ENCODE results near the gene KCNK1. TPM values are rescaled to one million over a fixed set of nuclear protein-coding genes. Genes with fewer than 3 reads are reported as not detected.

Gene KCNK1
- total RNA-seq, 1 experiment from 2014 or later, result 24.3 TPM

DNA sequence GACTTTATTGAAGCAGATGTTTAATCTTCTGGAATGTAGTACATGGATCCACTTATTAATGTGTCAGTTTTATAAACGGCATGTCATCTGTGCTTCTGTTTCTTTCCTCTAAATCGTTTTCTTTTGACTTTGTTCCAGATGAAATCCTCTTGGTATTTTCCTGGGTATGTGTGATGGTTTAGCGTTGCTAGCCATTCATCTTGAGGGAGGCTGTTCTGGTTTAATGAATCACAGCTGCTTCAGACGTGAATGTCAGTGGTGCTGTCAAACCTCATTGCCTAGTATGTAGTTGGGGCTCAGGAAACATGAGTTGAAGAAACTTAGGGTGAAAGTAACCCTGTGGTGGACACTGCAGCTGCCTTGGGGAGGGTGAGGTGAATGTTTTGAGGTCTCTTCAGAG is 33.2 kb downstream of the KCNK1 start:
- ChIA-PET CTCF (interaction anchor here (0.6 to 0.7 kb wide), 2 partner anchors 145 to 149 kb away, joined by 3 read pairs; no protein-coding TSS in a partner anchor), POLR2A (interaction anchor here (0.8 to 1.3 kb wide), 3 partner anchors 13 to 16 kb away, joined by 3 to 4 read pairs (median 3); no protein-coding TSS in a partner anchor)
- intact Hi-C loops (cut with micrococcal nuclease), result no loop called here
- Mint-ChIP-seq H3K9me3 (ENCODE audit: unreplicated experiment) (no peaks in the 10 kb centered on the region), H3K27ac (ENCODE audit: low read depth, unreplicated experiment) (no peak overlapping the region), H3K36me3 (ENCODE audit: insufficient read depth, unreplicated experiment) (peaks cover 1% of the 10 kb centered on the region), H3K27me3 (ENCODE audit: insufficient read depth, unreplicated experiment) (no peaks in the 10 kb centered on the region), H3K4me1 (ENCODE audit: insufficient read depth, unreplicated experiment) (peaks cover 5% of the 10 kb centered on the region), H3K4me3 (ENCODE audit: unreplicated experiment) (no peak overlapping the region)
- no peak for DNase-seq (ENCODE audit: unreplicated experiment)
- TF ChIP-seq, protein P1, sequence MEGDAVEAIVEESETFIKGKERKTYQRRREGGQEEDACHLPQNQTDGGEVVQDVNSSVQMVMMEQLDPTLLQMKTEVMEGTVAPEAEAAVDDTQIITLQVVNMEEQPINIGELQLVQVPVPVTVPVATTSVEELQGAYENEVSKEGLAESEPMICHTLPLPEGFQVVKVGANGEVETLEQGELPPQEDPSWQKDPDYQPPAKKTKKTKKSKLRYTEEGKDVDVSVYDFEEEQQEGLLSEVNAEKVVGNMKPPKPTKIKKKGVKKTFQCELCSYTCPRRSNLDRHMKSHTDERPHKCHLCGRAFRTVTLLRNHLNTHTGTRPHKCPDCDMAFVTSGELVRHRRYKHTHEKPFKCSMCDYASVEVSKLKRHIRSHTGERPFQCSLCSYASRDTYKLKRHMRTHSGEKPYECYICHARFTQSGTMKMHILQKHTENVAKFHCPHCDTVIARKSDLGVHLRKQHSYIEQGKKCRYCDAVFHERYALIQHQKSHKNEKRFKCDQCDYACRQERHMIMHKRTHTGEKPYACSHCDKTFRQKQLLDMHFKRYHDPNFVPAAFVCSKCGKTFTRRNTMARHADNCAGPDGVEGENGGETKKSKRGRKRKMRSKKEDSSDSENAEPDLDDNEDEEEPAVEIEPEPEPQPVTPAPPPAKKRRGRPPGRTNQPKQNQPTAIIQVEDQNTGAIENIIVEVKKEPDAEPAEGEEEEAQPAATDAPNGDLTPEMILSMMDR (IDR thresholded peaks at IDR 0.05; ENCODE audit: unreplicated experiment), result no peak
- no TSS peak for BruUV-seq (replicated peaks)

DNA sequence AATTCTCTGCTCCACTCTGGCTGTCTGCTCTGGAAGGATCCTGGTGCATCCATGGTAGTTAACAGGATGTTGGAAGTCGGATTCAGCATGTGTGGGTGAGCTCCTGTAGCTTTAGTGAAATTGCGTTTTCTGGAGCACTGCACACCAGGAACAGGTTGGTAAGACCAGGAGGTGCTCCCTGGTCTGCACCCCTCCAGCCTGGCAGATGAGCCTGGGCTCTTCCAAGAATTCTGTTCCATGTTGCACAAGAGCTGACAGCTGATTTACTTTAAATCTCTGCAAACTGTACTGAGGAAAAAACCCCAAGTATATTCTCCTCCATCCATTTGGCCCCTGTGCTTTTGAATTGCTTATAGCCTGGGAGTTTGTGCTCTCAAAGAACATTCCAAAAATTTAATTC is 33.7 kb downstream of the KCNK1 start:
- no peaks in the 10 kb centered on the region for H3K36me3 Mint-ChIP-seq (ENCODE audit: insufficient read depth, unreplicated experiment)
- no peak overlapping the region for H3K27ac Mint-ChIP-seq (ENCODE audit: low read depth, unreplicated experiment)
- H3K27me3 Mint-ChIP-seq (ENCODE audit: insufficient read depth, unreplicated experiment), result no peaks in the 10 kb centered on the region
- H3K9me3 Mint-ChIP-seq (ENCODE audit: unreplicated experiment), result no peaks in the 10 kb centered on the region
- no TSS peak for BruUV-seq (replicated peaks)
- TF ChIP-seq, protein P1 (IDR thresholded peaks at IDR 0.05; ENCODE audit: unreplicated experiment), result no peak
- POLR2A ChIA-PET, result interaction anchor here (0.9 to 1.3 kb wide), 2 partner anchors 13 to 15 kb away, joined by 3 to 4 read pairs; no protein-coding TSS in a partner anchor
- intact Hi-C loops (cut with micrococcal nuclease), result no loop called here
- no peak overlapping the region for H3K4me3 Mint-ChIP-seq (ENCODE audit: unreplicated experiment)
- H3K4me1 Mint-ChIP-seq (ENCODE audit: insufficient read depth, unreplicated experiment), result peaks cover 5% of the 10 kb centered on the region
- CTCF ChIA-PET, result interaction anchor here (0.6 to 0.7 kb wide), 3 partner anchors 144 to 206 kb away, joined by 3 read pairs; no protein-coding TSS in a partner anchor
- no peak for DNase-seq (ENCODE audit: unreplicated experiment)

DNA sequence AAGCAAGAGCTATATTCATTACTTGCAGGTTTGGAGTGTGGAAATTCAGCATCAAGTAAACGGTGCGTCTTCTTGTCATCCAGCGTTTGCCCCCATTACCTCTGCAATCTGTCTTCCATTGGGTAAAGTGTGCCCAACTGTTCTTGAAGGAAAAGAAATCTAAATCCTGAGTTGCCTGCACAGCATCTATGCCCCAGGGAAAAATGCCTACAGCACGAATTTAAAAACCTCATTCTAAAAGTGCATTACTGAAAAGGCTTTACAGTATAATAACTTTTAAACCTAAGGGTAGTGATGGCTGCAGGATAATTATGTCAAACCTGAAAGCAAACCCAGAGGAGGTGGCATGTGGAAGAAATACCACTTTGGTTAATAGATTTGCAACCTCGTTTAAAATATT is 37.2 kb downstream of the KCNK1 start:
- ChIA-PET CTCF (interaction anchor here (0.6 to 1.9 kb wide), 2 partner anchors 12 to 28 kb away, joined by 6 to 8 read pairs; no protein-coding TSS in a partner anchor), POLR2A (interaction anchor here (0.6 to 1.2 kb wide), 4 partner anchors 8 to 620 kb away, joined by 3 to 4 read pairs (median 4); no protein-coding TSS in a partner anchor)
- no TSS peak for BruUV-seq (replicated peaks)
- TF ChIP-seq, protein P1 (IDR thresholded peaks at IDR 0.05; ENCODE audit: unreplicated experiment), result no peak
- no peak overlapping the region for H3K27ac Mint-ChIP-seq (ENCODE audit: low read depth, unreplicated experiment)
- no peak for DNase-seq (ENCODE audit: unreplicated experiment)
- no peaks in the 10 kb centered on the region for H3K9me3 Mint-ChIP-seq (ENCODE audit: unreplicated experiment)
- H3K4me3 Mint-ChIP-seq (ENCODE audit: unreplicated experiment), result no peak overlapping the region
- peaks cover 4% of the 10 kb centered on the region for H3K36me3 Mint-ChIP-seq (ENCODE audit: insufficient read depth, unreplicated experiment)
- intact Hi-C loops (cut with micrococcal nuclease), result no loop called here
- H3K4me1 Mint-ChIP-seq (ENCODE audit: insufficient read depth, unreplicated experiment), result peaks cover 39% of the 10 kb centered on the region
- no peaks in the 10 kb centered on the region for H3K27me3 Mint-ChIP-seq (ENCODE audit: insufficient read depth, unreplicated experiment)

DNA sequence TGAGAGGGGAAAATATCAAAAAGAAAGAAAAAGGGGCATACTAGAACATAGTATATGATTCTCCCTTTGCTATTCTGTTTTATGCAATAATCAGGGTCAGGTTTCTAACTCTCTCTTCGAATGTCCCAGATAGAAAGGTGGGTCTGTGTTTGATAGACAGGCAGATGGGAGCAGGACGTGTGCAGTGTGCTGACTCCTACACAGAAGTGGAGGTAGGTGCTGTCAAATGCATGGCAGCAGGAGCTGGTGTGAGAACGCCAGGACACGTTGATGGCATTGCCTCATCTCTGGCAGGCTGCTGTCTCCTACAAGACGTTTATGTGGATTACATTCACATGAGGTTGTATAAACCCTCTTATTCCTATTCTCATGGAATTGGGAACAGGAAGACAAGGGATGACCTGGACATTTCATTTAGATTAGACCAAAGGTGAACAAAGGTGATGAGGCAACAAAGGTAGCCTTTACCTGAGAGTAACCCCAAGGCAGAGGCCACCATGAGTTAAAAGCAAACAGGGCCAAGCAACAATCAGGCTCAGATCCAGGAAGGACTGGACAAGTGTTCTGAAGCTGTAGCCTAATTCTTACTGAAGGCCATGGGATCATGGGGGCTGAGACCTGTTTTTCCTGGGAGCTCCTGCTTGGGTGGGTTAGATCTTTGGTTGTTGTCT is 37.8 kb downstream of the KCNK1 start:
- DNase-seq (ENCODE audit: unreplicated experiment), result no peak
- CTCF ChIA-PET, result interaction anchor here (0.6 to 1.9 kb wide), 5 partner anchors 11 to 254 kb away, joined by 3 to 8 read pairs (median 3); no protein-coding TSS in a partner anchor
- H3K4me1 Mint-ChIP-seq (ENCODE audit: insufficient read depth, unreplicated experiment), result peaks cover 44% of the 10 kb centered on the region
- BruUV-seq (replicated peaks), result no TSS peak
- POLR2A ChIA-PET, result interaction anchor here (0.7 to 1.2 kb wide), 6 partner anchors 8 to 621 kb away, joined by 3 to 4 read pairs (median 3); no protein-coding TSS in a partner anchor
- no peak overlapping the region for H3K27ac Mint-ChIP-seq (ENCODE audit: low read depth, unreplicated experiment)
- H3K9me3 Mint-ChIP-seq (ENCODE audit: unreplicated experiment), result no peaks in the 10 kb centered on the region
- no peak overlapping the region for H3K4me3 Mint-ChIP-seq (ENCODE audit: unreplicated experiment)
- TF ChIP-seq, protein P1 (IDR thresholded peaks at IDR 0.05; ENCODE audit: unreplicated experiment), result no peak
- intact Hi-C loops (cut with micrococcal nuclease), result no loop called here
- no peaks in the 10 kb centered on the region for H3K27me3 Mint-ChIP-seq (ENCODE audit: insufficient read depth, unreplicated experiment)
- peaks cover 6% of the 10 kb centered on the region for H3K36me3 Mint-ChIP-seq (ENCODE audit: insufficient read depth, unreplicated experiment)
